A172 (cell line): Measurements from ENCODE around the gene ACOT2. TPM values are rescaled to one million over a fixed set of nuclear protein-coding genes. Genes with fewer than 3 reads are reported as not detected.
"Not testable (repeated sequence)": the region's sequence is repeated elsewhere in the genome, so short reads cannot be mapped to it uniquely, and the experiment has no call there.

Source experiments
- DNase-seq: peaks from one replicate; pipeline ENCODE4 v3.0.0-alpha.2; 2015; ENCODE audit warnings: low spot score
- total RNA-seq: library from RNA; depleted of rRNA; stranded (reverse); fragments of >200 nt; shearing (Covaris generic); gene quantifications from 2 replicates; pipeline ENCODE4 v1.2.3, GENCODE V29; 2014

Gene ACOT2
- total RNA-seq, 1 experiment from 2014 or later, result 14.5 TPM

DNA sequence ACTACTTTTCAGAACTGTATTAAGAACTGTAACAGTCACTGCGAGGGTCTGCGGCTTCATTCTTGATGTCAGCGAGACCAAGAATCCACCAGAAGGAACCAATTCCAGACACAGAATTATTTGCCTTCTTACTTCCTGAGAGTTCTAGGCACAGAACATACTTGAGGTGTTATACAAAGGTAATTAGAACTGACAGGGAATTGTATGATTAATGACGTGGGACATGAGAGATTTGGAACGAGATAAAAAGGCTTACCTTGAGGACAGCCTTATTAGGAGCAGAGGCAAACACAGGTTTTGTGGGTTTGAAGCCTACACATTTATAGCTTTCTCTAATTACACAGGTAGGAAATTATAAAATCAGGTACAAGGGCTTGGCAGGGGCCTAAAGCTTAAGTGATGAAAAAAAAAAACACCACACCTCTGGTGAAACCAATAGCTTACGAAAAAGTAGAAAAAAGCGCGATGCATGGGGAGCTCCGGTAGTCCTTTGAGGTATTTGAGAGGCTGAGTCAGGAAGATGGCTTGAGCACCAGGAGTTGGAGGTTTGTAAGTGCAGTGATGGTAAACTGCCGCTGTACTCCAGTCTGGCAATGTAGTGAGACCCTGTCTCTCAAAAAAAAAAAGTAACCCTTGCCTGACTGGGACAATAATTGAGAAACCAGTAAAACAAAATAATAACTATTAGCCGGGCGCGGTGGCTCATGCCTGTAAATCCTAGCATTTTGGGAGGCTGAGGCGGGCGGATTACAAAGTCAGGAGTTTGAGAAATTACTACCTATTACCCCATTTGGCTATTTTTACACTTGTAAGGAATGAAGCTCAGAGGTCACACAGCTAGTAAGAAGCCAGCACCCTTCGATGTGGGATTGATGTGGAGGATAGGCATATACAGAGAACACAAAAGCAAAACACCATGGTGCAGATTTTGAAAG lies 795 bp upstream of the ACOT2 start:
- no peak for DNase-seq

DNA sequence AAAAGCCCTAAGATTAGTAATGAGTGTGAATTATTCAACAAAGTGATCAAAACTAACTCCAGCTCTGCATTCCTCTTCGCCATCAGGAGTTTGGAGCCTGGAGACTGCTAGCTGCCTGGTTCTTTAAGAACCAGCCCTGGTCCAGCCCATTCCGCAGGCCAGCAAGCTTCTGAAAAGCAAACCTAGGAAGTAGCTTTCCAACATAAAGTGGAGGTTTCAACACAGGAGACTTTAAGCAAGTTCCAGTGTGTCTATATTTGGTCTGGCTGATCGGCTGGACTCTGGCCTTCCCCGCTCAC lies 178 bp upstream of the ACOT2 start:
- not testable (repeated sequence) for DNase-seq

DNA sequence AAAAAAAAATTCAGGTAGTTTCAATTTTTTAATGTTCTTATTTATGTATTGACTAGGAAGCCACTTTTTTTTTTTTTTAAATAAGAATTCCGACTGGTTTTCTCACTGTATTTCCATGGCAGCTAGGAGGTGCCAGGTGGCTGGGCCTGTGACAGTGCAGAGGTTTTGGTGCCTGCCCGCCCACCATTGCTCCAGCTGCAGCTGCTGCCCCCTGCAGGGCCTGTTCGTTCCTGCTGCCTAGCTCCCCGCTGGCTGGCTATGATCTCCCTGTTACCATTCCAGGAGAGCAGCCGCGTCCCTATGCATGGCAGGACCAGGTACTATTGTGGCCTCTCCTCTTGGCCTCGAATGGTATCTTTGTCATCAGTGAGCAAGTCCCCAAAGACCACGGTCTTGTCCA lies 1.9 kb downstream of the ACOT2 start:
- DNase-seq, result peak; percentile 18

DNA sequence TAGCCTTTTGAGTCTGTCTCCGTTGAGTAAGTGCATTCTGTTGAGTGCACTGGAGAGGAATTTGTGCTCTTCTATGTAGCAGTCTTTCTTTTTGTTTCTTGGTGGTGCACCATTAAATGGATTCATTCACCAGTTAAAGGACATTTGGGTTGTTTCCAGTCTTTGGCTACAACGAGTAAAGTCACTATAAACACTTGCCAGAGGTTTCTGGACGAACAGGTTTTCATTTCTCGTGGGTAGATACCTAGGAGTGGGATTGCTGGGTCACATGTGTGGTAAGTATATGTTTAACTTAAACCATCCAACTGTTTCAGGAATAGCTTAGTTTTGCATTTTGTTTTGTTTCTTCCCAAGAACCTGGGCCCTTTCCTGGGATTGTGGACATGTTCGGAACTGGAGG lies 4.0 kb downstream of the ACOT2 start:
- DNase-seq, result not testable (repeated sequence)

DNA sequence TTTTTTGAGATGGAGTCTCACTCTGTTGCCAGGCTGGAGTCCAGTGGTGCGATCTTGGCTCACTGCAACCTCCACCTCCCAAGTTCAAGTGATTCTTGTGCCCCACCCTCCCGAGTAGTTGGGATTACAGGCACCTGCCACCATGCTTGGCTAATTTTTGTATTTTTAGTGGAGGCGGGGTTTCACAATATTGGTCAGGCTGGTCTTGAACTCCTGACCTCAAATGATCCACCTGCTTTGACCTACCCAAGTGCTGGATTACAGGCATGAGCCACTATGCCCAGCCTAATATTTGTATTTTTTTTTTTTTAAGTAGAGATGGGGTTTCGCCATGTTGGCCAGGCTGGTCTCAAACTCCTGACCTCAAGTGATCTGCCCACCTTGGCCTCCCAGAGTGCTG lies 4.7 kb downstream of the ACOT2 start:
- DNase-seq, result not testable (repeated sequence)

DNA sequence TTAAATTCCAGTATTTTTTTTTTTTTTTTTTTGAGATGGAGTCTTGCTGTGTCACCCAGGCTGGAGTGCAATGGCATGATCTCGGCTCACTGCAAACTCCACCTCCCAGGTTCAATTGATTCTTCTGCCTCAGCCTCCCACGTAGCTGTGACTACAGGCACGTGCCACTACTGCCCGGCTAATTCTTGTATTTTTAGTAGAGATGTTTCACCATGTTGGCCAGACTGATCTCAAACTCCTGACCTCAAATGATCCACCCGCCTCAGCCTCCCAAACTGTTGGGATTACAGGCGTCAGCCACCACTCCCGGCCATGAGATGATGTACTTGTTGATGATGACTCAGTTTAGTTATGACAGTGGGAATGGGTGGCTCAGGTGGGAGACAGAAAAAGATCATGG lies 5.2 kb downstream of the ACOT2 start:
- DNase-seq, result not testable (repeated sequence)

DNA sequence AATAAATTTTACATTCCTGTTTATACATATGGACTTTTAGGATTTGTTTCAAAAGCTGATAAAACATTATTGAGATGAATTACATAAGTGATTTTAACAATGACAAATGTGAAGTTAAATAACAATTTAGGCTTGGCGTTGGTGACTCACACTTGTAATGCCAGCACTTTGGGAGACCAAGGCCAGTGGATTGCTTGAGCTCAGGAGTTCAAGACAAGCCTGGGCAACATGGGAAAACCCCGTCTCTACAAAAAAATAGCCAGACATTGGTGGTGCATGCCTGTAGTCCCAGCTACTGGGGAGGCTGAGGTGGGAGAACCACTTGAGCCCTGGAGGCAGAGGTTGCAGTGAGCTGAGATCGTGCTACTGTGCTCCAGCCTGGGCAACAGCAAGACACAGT lies 7.4 kb downstream of the ACOT2 start:
- peak; percentile 36 for DNase-seq

DNA sequence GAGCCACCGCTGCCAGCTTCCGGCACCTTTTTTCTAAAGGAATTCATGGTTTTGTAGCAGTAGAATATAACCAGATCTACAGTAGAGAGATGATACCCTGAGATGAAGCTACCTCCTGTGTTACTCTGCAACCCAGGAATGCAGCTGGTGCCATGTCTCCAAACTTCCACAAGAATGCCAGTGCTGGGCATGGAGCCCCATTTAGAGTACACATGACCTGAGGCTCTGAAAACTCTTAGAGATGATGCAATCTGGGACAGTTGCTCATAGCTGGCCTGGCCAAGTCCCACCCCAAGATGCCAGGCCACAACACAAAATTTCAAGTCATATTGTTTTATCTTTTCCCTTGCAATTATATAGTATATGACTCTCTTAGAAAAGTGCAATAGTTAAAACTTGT lies 8.2 kb downstream of the ACOT2 start:
- DNase-seq, result not testable (repeated sequence)

DNA sequence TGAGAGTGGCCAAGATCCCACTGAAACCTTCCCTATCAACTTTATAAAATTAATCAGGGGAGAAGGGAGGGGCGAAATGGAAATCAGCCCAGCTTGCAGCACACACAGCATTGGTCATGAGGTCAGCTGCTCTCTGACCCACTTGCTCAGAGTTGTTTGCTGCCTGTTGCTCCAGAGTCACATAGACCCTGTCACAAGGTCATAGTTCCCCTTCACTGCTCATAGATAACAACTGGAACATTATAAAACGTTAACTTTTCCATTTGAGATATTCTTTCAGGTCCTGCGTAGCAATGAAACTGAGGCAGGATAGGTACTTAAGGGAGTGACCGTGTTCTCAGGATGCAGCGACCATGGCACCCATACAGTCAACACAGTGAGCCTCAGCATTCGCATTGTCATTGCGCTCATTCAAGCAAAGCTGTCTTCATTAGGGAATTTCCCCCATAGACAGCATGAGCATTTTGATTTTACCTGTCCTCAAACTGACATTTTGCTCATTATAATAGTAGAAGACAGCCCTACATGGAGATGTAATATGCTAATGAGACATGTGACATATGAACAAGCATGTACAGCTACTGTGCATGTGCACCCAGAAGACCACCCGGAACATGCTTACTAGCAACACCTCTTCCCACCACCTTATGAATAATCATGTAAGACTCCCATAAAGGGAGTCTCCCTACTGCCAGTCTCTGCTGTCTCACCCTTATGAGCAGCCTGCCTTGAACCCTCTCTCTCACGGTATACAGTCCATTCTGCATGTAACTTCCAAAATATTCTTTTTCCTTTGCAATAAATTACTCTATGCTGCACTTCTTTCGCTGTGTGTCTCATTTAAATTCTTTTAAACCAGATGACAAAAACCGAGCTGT lies 13.3 kb downstream of the ACOT2 start:
- DNase-seq, result not testable (repeated sequence)

DNA sequence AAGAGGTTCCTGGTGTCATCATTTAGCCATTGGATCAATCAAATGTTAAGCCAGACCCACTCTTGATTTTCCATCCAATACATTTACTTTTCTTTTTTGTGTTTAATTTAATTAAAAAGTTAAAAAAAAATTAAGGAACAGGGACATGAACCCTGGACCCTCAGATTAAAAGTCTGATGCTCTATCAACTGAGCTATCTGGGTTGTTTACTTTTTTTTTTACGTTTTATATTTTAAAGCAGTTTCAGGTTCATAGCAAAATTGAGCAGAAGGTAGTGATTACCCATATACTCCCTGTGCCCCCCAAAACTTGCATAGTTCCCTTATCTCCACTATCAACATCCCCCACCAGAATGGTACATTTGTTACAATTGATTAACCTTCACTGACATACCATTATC lies 19.7 kb downstream of the ACOT2 start:
- DNase-seq, result no peak

DNA sequence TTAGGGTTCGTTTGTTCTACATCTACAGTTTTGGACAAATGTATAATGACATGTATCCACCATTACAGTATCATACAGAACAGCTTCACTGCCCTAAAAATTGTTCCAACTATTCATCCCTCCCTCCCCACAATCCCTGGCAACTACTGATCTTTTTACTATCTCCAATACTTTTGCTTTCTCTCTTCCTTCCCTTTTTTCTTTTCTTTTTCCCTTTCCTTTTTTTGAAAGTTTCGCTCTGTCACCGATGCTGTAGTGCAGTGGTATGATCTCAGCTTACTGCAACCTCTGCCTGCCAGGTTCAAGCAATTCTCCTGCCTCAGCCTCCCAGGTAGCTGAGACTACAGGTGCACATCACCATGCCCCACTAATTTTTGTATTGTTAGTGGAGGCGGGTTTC lies 20.1 kb downstream of the ACOT2 start:
- no peak for DNase-seq

DNA sequence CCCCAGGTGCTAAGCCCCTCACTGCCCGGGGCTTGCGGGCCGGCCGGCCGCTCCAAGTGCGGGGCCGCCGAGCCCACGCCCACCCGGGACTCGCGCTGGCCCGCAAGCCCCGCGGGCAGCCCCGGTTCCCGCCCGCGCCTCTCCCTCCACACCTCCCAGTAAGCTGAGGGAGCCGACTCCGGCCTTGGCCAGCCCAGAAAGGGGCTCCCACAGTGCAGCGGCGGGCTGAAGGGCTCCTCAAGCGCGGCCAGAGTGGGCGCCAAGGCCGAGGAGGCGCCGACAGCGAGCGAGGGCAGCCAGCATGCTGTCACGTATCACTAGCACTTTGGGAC lies 21.6 kb downstream of the ACOT2 start:
- DNase-seq, result not testable (repeated sequence)

DNA sequence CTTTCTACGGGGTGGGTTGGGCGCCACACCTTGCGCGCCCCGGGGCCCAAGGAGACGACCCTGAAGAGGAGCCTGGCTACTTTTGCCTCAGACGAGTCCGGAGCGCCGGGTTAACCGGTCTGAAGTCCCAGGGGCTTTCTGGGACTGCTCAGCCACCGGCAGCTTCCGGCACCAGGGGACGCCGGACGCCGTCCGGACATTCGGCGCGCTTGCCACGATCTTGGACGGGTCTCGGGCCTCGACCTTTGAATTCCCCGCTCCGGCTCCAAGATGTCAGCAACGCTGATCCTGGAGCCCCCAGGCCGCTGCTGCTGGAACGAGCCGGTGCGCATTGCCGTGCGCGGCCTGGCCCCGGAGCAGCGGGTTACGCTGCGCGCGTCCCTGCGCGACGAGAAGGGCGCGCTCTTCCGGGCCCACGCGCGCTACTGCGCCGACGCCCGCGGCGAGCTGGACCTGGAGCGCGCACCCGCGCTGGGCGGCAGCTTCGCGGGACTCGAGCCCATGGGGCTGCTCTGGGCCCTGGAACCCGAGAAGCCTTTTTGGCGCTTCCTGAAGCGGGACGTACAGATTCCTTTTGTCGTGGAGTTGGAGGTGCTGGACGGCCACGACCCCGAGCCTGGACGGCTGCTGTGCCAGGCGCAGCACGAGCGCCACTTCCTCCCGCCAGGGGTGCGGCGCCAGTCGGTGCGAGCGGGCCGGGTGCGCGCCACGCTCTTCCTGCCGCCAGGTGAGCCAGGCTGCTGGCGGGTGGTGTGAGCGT lies 22.9 kb downstream of the ACOT2 start, which contains the start of gene ACOT4:
Gene ACOT4, plus strand, starts transcription at position 184 of the 760 bp plus-strand sequence. Its CDS starts 87 bp downstream, at position 271.
- no peak for DNase-seq

DNA sequence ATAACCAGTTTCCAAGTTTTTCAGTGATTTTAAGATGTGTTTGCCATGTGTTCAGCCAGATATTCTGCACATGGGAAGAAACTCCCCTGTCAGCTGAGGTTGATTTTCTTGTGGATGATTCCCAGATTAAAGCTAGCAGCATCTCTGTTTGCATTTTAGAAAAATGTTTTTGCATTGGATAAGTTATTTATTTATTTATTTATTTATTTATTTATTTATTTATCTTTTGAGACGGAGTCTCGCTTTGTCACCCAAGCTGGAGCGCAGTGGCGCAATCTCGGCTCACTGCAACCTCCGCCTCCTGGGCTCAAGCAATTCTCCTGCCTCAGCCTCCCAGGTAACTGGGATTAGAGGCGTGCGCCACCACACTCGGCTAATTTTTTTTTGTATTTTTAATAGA lies 25.5 kb downstream of the ACOT2 start:
- no peak for DNase-seq

DNA sequence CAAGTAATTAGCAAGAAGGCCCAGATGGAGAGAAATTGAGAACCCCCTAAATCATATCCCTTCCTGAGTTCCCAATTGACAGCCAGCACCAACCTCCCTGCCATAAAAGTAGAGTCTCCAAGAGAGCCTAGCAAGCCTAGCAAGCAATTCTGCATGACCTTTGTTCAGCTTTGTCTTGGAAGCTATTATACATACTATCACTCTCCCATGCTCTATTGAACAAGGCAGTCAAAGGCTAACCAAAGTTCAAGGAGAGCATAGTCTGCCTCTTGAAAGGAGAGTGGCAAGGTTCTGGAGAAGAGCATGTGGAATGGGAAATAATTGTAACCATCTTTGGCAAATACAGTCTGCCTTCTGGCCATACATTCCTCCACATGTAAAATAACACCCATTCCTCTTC lies 30.5 kb downstream of the ACOT2 start:
- no peak for DNase-seq

DNA sequence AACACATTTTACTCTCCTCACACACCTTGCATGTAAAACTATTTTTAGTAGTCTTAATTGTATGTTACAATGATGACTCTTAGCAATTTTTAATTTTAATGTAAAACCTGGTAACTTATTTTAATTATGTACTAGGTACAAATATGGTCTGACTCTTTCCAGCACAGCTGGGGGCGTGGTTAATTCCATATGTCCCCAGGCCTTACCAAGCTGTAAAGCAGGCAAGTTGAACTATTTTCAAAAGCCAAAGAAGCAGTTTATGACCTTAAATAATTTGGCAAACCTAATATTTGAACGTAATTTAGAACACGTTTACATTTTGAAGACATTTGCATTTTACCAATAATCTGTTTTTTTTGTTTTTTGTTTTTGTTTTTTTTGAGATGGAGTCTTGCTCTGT lies 34.0 kb downstream of the ACOT2 start:
- no peak for DNase-seq

DNA sequence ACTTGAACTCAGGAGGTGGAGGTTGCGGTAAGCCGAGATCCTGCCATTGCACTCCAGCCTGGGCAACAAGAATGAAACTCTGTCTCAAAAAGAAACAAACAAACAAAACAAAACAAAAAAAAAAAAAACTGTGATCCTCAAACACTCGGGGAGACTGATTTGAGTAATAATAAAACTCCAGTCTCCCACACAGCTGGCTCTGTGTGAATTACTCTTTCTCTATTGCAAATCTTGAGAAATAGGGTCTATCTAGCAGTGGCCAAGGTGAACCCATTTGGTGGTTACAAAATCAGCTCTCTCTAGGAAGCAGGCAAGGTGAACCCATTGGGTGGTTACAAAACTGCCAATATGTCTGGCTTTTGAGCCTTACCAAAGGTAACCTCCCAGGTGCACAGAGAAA lies 37.3 kb downstream of the ACOT2 start:
- DNase-seq, result no peak

DNA sequence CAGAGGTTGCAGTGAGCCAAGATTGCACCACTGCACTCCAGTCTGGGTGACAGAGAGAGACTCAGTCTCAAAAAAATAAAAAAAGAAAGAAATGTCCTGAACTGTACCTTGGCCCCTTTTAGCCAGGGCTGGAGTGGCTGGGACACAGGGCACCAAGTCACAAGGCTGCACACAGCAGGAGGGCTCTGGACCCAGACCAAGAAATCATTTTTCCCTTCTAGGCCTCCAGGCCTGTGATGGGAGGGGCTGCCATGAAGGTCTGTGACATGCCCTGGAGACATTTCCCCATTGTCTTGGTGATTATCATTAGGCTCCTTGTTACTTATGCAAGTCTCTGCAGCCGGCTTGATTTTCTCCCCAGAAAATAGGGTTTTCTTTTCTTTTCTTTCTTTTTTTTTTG lies 38.2 kb downstream of the ACOT2 start:
- DNase-seq, result no peak

DNA sequence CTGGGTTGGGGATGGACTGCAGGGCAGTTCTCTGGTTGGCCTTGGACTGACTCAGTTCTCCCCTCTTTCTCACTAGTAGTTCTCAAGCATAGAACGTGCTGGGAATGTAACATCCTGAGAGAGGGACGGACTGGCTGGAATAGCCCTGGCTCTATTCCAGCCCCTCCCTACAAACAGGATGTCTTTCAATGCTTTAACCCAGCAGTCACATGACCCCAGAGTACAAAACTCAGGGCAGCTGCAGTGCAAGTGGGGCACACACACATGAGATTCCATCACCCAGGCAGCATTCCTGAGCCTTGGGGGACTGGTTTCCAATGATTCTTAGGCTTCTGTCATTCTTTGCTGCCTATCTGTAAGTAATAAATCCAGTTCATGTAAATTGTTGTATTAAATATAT lies 41.7 kb downstream of the ACOT2 start:
- DNase-seq, result peak; percentile 35

DNA sequence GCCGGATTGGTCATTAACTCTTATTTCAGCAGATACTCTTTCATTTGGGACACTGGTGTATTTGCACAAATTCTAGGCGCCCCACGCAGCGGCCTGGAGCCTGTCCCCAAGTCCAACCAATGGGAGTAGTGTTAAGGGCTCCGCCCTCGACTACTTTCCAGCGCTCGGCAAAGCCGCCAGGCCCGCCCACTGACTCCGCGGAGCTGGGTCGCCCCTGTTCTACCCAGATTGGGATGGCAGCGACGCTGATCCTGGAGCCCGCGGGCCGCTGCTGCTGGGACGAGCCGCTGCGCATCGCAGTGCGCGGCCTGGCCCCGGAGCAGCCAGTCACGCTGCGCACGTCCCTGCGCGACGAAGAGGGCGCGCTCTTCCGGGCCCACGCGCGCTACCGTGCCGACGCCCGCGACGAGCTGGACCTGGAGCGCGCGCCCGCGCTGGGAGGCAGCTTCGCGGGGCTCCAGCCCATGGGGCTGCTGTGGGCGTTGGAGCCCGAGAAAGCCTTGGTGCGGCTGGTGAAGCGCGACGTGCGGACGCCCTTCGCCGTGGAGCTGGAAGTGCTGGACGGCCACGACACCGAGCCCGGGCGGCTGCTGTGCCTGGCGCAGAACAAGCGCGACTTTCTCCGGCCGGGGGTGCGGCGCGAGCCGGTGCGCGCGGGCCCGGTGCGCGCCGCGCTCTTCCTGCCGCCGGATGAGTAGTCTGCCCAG lies 43.5 kb downstream of the ACOT2 start, which contains the start of gene ACOT6:
Gene ACOT6, plus strand, starts transcription at position 179 of the 707 bp plus-strand sequence. Its CDS starts 55 bp downstream, at position 234.
- peak; percentile 67 for DNase-seq

DNA sequence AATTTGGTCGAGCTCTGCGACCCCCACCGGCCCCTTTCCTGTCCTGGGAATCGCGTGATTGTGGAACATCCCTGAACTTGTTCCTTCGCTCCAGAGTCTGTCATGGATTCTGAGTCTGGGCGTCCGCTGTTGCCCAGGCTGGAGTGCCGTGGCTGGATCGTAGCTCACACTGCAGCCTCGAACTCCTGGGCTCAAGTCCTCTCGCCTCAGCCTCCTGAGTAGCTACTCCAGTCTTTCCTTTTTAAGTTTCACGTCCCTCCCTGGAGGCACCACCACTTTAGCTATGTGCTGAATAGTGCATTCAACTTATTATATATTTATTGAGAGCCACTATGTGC lies 44.0 kb downstream of the ACOT2 start:
- DNase-seq, result no peak
